Measurements from ENCODE around the gene SECTM1. TPM values are rescaled to one million over a fixed set of nuclear protein-coding genes. Genes with fewer than 3 reads are reported as not detected.

SECTM1 gene
- total RNA-seq, 4 donors from 2014 or later, result 10.7 to 258 (median 94.5) TPM

- Histone ChIP-seq H3K27ac (peak overlapping the region; percentile 99 to 100 (median 100)), H3K27me3 (no peaks in the 10 kb centered on the region), H3K9me3 (no peaks in the 10 kb centered on the region), H3K36me3 (peaks cover 0 to 24% (median 0%) of the 10 kb centered on the region in 3 donors), H3K4me1 (peaks cover 13 to 67% (median 37%) of the 10 kb centered on the region in 4 donors), H3K4me3 (peak overlapping the region in 2 of 4 donors; percentile 89 to 94)
- DNase-seq, result no peak
- TF ChIP-seq POLR2A (IDR thresholded peaks at IDR 0.05) (no peak), CTCF (IDR thresholded peaks at IDR 0.05) (no peak)
These were observed 62.2 kb downstream of the SECTM1 start for GRCh38 chr17:82271401-82271800.

Other genes starting within 250 kb of the SECTM1 start
- gene FASN, start 235.5 kb downstream of the SECTM1 start, total RNA-seq, result 100 to 1,000 TPM in 1 of 4 donors, 10 to 100 TPM in 3; 50.4 to 110 (median 76.5) TPM
- gene CCDC57, start 120.9 kb downstream of the SECTM1 start, total RNA-seq, result 100 to 1,000 TPM in 2 of 4 donors, 10 to 100 TPM in 2; 28.2 to 144 (median 79.8) TPM
- gene SLC16A3, start 104.7 kb downstream of the SECTM1 start, total RNA-seq, result 10 to 100 TPM; 18.9 to 55.0 (median 35.3) TPM
- gene CSNK1D, start 60.1 kb downstream of the SECTM1 start, total RNA-seq, result 100 to 1,000 TPM; 148 to 232 (median 215) TPM
- gene CD7, start 16.2 kb downstream of the SECTM1 start, total RNA-seq, result 10 to 100 TPM in 3 of 4 donors, not detected in 1; 11.6 to 15.4 (median 15.2) TPM
- not detected for gene TEX19, start 25.5 kb upstream of the SECTM1 start, total RNA-seq
- gene UTS2R, start 38.0 kb upstream of the SECTM1 start, total RNA-seq, result not detected
- 100 to 1,000 TPM in 1 of 4 donors, 10 to 100 TPM in 3; 42.7 to 128 (median 80.5) TPM for gene HEXD, start 84.6 kb upstream of the SECTM1 start, total RNA-seq
- 10 to 100 TPM; 12.4 to 30.1 (median 24.0) TPM for gene OGFOD3, start 84.8 kb upstream of the SECTM1 start, total RNA-seq
- gene CYBC1, start 117.0 kb upstream of the SECTM1 start, total RNA-seq, result 100 to 1,000 TPM in 1 of 4 donors, 10 to 100 TPM in 3; 79.2 to 103 (median 88.0) TPM
- 10 to 100 TPM; 31.9 to 81.7 (median 52.0) TPM for gene NARF, start 125.0 kb upstream of the SECTM1 start, total RNA-seq
- 10 to 100 TPM; 40.6 to 67.7 (median 61.1) TPM for gene FOXK2, start 186.0 kb upstream of the SECTM1 start, total RNA-seq

Measured in Peyer's patch (tissue), 4 donors.